Caki2 (cell line): ENCODE data around the gene PIGP. TPM values are rescaled to one million over a fixed set of nuclear protein-coding genes. Genes with fewer than 3 reads are reported as not detected.
"Not testable (repeated sequence)": the region's sequence is repeated elsewhere in the genome, so short reads cannot be mapped to it uniquely, and the experiment has no call there.

ENCODE experiments used
- DNase-seq: peaks from one replicate; pipeline ENCODE4 v3.0.0-alpha.2; 2015; ENCODE audit warnings: low read depth
- in situ Hi-C: cut with HindIII; loops from 2 replicates; pipeline ENCODE4 v1.10.0; 2016; ENCODE audit warnings: low sequenced_read_pairs, low pct_unique_long_range_greater_than_20kb, mixed read lengths
- total RNA-seq: library from RNA; depleted of rRNA; stranded (reverse); fragments of >200 nt; shearing (Covaris generic); gene quantifications from 2 replicates; pipeline ENCODE4 v1.2.3, GENCODE V29; 2014; ENCODE audit warnings: low replicate concordance; rRNA removed

The PIGP gene
- 78.5 and 83.9 TPM in 2 replicates for total RNA-seq

DNA sequence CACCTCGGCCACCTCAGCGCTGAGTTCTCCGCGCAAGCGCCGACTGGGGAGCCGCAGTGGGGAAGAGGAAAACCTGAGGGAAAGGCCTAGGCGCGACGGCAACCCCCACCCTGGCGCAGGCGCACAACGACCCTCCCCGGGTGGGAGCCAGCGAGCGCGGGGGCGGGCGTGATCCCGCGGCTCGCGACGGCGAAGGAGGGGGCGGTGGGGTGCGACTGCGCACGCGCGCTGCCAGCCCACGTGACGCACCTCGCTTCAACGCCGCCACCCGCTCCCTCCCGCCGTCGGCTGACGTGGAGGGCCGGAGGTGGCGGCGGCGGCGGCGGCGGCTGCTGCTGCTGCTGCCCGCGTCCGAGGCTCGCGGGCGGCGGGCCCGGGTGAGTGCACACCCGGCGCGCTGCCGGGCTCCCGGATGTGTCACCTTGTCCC, at the start of gene PIGP, which contains the start of gene TTC3:
PIGP (minus strand) TSS at position 84 of the 429 bp plus-strand sequence. CDS start 556 bp downstream, outside the sequence.
TTC3 (plus strand) TSS at position 267 of the 429 bp plus-strand sequence. CDS start 14,004 bp downstream, outside the sequence.
- peak; percentile 96 for DNase-seq
- in situ Hi-C loops, result no loop called here

DNA sequence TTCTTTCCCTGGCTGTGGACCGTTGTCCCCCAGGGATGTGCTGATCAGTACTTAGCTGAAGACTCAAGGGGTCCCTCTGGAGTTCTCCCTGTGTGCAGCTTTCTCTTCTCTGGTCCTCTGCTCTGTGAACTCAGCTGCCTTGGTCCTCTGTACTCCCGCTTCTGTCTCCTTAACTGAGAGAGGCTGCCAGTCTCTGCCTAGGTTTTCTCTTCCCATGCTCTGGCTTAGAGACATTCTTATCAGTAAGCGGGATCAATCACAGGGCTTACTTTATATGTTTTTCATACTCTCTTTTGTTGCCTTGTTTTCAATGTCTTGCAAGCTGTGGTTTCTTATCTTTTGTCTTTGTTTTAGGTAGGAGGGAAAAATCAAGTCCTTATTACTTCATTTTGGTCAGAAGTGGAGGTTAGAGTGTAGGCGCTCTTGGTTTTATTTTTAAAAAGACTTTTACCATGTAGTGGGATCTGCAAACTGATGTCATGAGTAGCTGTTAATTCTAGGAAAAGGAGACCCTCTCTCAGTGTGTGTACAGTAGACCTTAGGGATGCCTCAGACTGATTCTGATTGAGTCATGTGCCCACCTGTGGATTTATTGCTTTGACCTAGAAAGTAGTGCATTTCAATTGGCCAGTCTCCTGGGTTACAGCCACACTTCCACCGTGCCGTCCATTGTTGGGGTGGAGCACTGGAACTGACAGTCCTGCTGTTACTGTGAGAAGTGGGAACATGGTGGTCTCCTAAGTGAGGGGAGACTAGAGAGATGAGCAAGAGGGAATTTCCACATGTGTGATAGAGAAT, 46.7 kb upstream of the PIGP start:
- in situ Hi-C loops, result no loop called here
- DNase-seq, result no peak

GRCh38 chr21:37118187-37118826, 45.4 kb upstream of the PIGP start:
- in situ Hi-C loops, result no loop called here
- no peak for DNase-seq

DNA sequence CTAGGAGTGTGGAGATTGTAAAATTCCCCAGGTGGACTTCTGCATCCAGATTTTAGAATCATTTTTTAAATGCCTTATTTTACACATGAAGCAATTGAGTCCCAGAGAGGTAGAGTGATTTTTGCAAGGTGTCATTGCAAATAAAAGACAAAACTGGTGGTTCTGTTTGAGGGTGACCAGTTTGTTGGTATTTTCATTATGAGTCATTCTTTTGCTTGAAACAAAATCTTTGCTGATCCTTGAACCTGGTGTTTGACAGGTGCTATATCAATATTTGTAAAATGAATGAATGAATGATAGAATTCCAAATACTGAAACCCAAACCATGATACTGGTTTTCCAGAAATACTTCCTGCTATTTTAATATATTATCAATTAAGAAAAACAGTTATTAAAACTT, 44.3 kb upstream of the PIGP start:
- in situ Hi-C loops, result no loop called here
- no peak for DNase-seq

DNA sequence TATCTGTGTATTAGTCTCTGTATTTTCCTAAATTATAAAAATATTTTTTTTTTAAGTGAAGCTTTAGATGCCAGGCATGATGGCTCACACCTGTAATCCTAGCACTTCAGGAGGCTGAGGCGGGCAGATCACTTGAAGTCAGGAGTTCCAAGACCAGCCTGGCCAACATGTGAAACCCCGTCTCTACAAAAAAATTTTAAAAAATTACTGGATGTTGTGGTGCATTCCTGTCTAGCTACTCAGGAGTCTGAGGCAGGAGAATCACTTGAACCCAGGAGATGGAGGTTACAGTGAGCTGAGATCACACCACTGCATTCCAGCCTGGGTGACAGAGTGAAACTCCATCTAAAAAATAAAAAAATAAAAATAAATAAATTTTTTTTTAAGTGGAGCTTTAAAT, 43.6 kb upstream of the PIGP start:
- in situ Hi-C loops, DNase-seq: not testable (repeated sequence)

GRCh38 chr21:37114301-37114700, 41.4 kb upstream of the PIGP start:
- DNase-seq, in situ Hi-C loops: not testable (repeated sequence)

GRCh38 chr21:37111029-37111428, 38.2 kb upstream of the PIGP start:
- in situ Hi-C loops, DNase-seq: not testable (repeated sequence)

DNA sequence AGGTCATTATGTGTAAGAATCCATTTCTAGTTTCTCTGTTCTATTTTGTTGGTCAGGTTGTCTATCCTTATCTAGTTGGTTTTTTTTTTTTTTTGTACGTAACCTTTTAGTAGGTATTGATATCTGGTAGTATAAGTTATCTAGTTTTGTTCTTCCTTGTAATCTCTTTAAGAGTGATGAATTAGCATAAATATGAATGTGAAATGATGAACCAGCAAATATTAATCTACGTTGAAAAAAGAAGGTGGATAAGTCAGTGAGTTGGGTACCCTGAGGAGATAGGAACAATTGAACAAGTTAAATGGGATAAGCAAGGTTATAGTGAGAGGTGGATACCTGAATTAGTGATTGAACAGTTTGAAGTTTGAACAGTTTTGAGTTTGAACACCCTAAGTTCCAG, 34.1 kb upstream of the PIGP start:
- no peak for DNase-seq
- in situ Hi-C loops, result no loop called here

DNA sequence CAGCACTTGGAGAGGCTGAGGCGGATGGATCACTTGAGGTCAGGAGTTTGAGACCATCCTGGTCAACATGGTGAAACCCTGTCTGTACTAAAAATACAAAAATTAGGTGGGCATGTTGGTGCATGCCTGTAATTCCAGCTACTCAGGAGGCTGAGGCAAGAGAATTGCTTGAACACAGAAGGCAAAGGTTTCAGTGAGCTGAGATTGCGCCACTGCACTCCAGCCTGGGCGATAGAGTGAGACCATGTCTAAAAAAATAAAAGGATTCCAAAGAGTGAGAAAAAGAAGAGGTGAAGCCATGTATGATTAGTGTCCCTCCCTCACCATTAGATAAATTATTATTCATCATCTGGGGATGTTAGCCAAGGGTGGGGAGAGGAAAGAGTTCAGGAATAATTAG, 29.9 kb upstream of the PIGP start:
- DNase-seq, result peak; percentile 27
- in situ Hi-C loops, result not testable (repeated sequence)

DNA sequence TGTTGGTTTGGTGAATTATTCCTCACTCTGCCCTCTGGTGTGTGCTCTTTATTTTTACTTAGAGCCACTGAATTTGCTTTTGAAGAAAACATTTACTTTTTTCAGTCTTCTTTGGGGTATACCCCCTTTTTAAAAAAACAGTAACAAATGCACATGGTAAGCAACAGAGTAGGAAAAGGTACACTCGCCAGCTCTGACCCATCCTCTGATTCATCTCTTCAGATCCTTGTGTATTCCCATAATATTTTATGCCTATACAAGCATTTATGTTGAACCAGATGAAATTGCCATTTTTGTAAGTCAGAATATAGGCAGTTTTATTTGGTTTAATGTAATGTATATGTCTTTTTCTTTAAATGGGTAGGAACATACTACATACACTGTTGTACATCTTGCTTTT, 28.5 kb upstream of the PIGP start:
- in situ Hi-C loops, result no loop called here
- DNase-seq, result no peak

- in situ Hi-C loops, result no loop called here
- DNase-seq, result no peak
Measured at GRCh38 chr21:37100316-37100715, 27.4 kb upstream of the PIGP start.

GRCh38 chr21:37098751-37099150, 25.9 kb upstream of the PIGP start:
- in situ Hi-C loops, result no loop called here
- no peak for DNase-seq

DNA sequence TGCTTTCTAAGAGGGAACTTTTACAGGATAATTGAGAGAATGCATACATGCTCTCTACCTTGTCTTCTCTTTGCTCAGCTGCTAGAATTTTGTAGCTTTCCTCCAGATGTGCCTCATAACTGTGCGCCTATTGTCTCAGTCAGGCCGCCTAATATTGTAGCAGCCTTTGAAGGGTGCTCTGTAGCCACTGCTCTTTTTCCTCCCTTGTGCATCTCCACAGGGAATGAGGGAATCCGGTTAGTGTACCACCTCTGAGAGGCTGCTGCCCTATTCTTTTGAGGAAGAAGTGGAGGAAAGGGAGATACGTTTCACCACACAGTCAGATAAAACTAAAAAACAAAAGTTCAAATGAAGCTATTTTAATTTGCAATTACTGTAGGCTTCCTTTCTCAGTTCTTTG, 22.9 kb upstream of the PIGP start:
- in situ Hi-C loops, result no loop called here
- no peak for DNase-seq

DNA sequence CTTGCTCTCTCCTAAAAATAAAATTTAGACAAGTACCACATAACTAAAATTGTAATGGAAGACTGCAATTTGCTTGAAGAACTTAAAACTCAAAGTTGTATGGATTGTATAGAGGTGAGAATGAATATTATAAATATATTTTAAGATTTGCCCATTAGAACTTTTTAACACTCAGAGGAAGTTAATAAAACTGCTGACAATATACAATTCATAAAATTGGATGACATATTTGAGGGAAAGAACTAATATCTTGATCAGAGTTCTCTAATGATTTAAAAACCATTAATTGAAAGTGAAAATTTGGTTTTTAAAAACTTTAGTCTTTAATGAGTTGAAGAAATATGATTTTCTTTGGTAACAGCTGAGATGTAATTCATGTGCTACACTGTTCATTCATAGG, 21.1 kb upstream of the PIGP start:
- in situ Hi-C loops, result no loop called here
- DNase-seq, result no peak

DNA sequence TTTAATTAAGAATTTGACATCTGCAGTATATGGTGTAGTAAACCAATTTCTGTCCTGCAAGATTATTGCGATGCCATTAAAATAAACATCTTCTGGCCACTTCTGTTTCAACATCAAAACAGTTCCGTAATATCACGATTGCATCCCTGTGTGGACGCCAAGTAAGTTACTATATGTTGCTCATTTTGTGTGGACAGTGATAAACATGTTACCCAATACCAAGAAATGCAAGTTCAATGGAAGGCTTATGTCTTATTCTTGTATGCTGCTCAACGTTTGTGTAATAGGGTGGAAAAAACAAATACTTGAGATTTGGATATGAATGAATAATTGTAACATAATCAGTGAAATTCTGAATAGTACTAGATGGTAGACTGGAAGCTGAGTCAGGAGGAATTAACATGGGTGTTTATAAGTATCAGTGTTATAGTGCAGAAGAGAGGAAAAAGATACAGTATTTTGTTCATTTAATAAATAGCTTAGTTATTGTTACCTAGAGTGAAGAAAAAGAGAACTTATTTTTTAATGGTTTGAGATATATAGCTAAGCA, 15.4 kb upstream of the PIGP start:
- no peak for DNase-seq
- in situ Hi-C loops, result no loop called here

GRCh38 chr21:37087188-37087587, 14.3 kb upstream of the PIGP start:
- peak; percentile 61 for DNase-seq
- in situ Hi-C loops, result no loop called here

- no peak for DNase-seq
- in situ Hi-C loops, result no loop called here
Measured at GRCh38 chr21:37085726-37086125, 12.9 kb upstream of the PIGP start.

DNA sequence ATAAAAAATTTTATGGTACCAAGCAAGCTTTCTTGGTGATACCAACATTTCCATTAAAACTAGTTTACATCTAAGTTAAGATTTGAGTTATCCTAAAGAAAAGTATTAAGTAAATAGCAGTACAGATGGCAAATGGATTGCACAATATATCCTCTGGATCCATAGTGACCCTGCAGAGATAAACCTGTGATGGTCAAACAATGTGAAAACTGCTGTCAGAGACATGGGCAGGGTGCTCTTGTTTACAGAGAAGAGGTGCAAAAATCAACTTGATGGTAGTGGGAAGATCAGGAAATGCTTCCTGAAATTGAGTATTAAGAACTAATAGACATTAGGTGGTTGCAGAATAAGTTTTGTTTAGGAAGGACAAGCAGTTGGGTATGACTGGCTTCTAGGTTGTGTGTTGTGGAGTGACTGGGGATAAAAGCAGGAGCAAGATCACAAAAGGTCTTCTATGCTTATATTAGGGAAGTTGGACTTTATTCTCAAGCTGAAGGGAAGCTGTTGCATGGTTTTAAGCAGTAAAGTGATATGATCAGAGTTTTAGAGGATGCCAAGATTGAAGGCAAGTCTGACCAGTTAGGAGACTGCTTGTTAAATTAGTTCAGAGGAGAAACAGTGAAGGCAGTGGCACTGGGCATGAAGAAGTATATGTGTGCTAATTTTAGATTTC, 10.1 kb upstream of the PIGP start:
- in situ Hi-C loops, result no loop called here
- no peak for DNase-seq

DNA sequence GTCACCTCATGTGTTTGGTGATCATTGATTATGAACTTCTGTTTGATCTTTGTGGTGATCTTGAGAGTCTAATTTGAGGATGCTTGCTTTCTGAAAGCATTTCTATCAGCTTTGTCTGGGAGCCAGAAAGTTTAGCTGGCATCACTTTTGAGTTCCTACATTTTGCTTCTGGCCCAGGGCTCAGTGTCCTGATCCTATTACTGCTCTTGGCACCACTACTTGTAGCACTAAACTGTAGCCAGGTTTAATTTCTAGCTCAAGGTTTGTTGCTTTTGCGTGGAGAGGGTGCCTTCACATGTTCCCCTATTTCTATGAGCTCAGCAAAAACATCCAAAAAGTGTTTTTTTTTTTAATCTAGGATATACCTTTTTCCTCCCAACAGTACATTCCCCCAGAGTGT, 9.5 kb upstream of the PIGP start:
- in situ Hi-C loops, result no loop called here
- no peak for DNase-seq
